GM13977 (cell line): ENCODE measurements around the gene SMURF2.

Source experiments
- DNase-seq: peaks from one replicate; pipeline ENCODE4 v3.0.0; 2012; ENCODE audit warnings: low spot score
- in situ Hi-C: fragments of 300-500 bp; cut with MboI; formaldehyde crosslinking; loops from one replicate; pipeline ENCODE4 v1.12.0; 2022; ENCODE audit warnings: low sequenced_read_pairs, low pct_unique_long_range_greater_than_20kb, mixed read lengths, inconsistent platforms; ENCODE audit not compliant: unreplicated experiment
- TF ChIP-seq, protein P1 (sequence below): IDR thresholded peaks from 2 replicates; pipeline ENCODE4 v1.5.1; 2012; ENCODE audit warnings: mild to moderate bottlenecking, control low read depth; ENCODE audit not compliant: insufficient read depth; ENCODE audit errors: extremely low read depth, missing control alignments

Gene SMURF2

GRCh38 chr17:64694207-64694606 lies 32.1 kb upstream of the SMURF2 start:
- DNase-seq: no peak
- in situ Hi-C loops: no loop called here
- TF ChIP-seq, protein P1, sequence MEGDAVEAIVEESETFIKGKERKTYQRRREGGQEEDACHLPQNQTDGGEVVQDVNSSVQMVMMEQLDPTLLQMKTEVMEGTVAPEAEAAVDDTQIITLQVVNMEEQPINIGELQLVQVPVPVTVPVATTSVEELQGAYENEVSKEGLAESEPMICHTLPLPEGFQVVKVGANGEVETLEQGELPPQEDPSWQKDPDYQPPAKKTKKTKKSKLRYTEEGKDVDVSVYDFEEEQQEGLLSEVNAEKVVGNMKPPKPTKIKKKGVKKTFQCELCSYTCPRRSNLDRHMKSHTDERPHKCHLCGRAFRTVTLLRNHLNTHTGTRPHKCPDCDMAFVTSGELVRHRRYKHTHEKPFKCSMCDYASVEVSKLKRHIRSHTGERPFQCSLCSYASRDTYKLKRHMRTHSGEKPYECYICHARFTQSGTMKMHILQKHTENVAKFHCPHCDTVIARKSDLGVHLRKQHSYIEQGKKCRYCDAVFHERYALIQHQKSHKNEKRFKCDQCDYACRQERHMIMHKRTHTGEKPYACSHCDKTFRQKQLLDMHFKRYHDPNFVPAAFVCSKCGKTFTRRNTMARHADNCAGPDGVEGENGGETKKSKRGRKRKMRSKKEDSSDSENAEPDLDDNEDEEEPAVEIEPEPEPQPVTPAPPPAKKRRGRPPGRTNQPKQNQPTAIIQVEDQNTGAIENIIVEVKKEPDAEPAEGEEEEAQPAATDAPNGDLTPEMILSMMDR: no peak

DNA sequence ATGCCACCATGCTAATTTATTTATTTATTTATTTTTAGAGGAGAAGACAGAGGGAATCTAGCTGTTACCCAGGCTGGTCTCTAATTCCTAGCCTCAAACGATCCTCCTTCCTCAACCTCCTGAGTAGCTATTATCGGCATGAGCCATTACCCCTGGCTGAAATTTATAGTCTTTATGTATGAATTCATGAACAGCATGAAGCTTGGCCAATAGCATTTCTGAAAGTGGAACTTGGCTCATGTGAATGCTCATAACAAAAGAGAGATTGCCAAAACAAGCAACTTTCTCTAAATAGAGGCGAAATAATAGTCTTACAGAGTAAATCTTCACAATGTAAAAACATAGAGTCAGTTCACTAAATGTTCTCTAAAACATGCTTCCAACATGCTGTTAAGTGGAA lies 30.1 kb upstream of the SMURF2 start:
- no peak for DNase-seq
- TF ChIP-seq, protein P1: no peak
- in situ Hi-C loops: no loop called here

DNA sequence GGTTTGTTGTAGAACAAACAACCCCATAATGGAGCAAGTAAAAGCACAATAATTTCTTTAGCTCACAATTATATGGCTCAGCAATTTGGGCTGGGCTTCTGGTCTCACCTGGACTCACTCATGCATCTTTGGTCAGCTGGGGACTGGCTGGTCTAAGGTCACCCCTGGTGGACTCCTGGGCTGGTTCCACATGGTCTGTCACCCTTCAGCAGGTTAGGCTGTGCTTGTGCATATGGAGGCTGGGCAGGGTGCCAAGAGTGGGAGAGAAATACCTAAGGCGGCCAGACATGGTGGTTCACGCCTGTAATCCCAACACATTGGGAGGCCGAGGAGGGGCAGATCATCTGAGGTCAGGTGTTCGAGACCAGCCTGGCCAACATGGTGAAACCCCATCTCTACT lies 27.0 kb upstream of the SMURF2 start:
- in situ Hi-C loops: no loop called here
- TF ChIP-seq, protein P1: no peak
- DNase-seq: no peak

DNA sequence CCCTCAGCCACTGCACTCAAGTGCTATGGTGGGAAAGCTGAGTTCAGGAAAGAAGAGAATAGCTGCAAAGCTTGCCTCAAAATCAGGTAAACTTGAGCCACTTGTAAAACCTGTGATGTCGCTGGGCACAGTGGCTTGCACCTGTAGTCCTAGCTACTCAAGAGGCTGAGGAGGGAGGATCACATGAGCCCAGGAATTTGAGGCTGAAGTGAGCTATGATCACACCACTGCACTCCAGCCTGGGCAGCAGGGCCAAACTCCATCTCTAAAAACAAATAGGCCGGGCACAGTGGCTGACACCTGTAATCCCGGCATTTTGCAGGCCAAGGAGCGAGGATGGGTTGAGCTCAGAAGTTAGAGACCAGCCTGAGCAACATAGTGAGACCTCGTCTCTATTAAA lies 26.4 kb upstream of the SMURF2 start:
- in situ Hi-C loops: no loop called here
- DNase-seq: no peak
- TF ChIP-seq, protein P1: no peak

DNA sequence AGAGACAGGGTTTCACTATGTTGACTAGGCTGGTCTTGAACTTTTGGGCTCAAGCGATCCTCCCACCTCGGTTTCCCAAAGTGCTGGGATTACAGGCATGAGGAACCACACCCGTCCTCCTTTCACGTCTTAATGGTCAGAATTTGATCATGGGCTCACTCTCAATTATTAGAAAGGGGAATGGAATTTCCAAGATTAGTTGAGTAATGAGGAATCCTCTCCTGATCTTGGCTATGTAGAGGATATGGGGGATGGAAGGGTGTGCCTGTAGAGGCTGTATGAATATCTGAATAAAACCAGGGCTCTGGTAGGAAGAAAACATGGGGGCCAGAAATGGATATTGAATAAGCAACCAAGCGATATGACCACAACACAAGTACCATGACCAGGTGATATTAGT lies 25.9 kb upstream of the SMURF2 start:
- in situ Hi-C loops: no loop called here
- no peak for DNase-seq
- TF ChIP-seq, protein P1: no peak

- DNase-seq: no peak
- in situ Hi-C loops: no loop called here
Observed at GRCh38 chr17:64687376-64687775, 25.3 kb upstream of the SMURF2 start.

More at GRCh38 chr17:64687376-64687775, 25.3 kb upstream of the SMURF2 start:
- TF ChIP-seq, protein P1: no peak
